GM21825 (cell line): ENCODE measurements around the gene LRIT1.
"Not testable (repeated sequence)": the region's sequence is repeated elsewhere in the genome, so short reads cannot be mapped to it uniquely, and the experiment has no call there.

Experiments used
- ATAC-seq: cut with Tn5 transposase; IDR thresholded peaks from one replicate; pipeline ENCODE4 v1.9.1; 2021; ENCODE audit warnings: mild to moderate bottlenecking, moderate library complexity; ENCODE audit not compliant: unreplicated experiment

Gene LRIT1, protein sequence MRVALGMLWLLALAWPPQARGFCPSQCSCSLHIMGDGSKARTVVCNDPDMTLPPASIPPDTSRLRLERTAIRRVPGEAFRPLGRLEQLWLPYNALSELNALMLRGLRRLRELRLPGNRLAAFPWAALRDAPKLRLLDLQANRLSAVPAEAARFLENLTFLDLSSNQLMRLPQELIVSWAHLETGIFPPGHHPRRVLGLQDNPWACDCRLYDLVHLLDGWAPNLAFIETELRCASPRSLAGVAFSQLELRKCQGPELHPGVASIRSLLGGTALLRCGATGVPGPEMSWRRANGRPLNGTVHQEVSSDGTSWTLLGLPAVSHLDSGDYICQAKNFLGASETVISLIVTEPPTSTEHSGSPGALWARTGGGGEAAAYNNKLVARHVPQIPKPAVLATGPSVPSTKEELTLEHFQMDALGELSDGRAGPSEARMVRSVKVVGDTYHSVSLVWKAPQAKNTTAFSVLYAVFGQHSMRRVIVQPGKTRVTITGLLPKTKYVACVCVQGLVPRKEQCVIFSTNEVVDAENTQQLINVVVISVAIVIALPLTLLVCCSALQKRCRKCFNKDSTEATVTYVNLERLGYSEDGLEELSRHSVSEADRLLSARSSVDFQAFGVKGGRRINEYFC

DNA sequence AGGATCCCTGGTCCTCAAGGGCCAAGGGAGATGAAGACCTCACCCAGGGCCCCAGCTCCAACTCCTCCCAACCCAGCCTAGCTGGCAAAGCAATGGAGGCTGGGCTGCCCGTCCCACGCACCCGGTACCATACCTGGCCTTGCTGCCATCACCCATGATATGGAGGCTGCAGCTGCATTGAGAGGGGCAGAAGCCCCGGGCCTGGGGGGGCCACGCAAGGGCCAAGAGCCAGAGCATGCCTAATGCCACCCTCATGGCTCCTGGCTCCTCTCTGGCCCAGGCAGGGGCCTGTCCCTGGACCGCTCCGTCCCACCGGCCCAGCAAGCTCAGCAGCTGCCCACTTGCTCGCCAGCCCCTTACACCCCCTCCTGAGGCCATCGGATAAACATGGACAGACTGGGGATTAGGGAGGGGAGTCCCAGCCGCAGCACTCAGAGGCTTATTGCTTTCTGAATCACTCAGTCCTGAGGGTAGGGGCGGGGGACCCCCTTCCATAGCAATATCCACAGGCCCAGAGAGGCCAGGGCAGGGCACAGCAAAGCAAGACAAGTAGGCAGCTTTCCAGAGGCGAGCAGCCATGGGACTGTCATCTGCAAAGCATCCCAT is at the start of gene LRIT1:
TSS of gene LRIT1 (minus strand) at position 362 of the 606 bp plus-strand sequence. CDS start at position 255, 107 bp downstream.
- ATAC-seq: no peak

DNA sequence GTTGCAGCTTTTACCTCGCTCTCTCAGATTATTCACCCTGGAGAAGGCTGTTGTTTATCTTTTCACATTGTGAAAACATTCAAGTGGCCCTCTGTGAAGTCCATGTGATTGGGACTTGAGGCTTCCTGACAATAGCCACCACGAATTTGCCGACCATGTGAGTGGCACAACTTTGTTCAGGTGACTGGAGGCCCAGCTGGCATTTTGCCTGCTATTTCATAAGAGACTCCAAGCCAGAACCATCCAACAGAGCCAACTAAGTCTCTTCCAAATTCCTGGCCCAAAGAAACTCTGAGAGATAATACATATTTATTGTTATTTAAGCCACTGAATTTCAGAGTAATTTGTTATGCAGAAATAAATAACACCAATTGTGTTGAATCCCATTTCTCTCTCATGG is 48.9 kb upstream of the LRIT1 start:
- no peak for ATAC-seq

DNA sequence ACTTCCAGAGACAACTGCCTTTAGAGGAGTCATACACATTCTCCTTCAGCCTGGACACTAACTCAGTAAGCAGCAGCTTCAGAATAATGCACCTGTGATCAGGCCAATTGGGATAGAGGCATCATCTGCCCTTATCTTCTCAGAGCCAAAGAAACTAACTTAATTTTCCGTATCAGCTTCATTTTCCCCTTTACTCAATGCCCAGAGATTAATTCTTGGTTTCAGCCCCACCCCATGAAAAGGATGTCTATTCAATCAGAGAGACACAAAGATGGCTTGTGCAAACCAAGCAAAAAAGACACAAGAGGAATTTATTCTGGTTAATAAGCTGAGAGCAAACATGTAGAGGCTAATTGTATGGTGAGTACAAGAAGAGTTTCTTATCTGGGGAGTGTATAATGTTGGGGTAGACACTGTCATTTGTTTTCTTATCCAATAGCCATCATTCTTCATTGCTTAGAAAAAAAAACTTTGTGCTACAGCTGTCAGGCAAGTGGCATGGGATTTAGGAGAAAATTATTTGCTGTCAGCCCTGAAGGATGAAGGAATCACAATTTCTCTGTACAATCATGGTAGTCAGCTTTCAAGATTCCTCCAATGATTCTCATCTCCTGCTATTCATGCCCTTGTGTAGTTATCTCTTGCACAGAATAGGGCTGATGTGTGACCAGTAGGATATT is 48.3 kb upstream of the LRIT1 start:
- no peak for ATAC-seq

DNA sequence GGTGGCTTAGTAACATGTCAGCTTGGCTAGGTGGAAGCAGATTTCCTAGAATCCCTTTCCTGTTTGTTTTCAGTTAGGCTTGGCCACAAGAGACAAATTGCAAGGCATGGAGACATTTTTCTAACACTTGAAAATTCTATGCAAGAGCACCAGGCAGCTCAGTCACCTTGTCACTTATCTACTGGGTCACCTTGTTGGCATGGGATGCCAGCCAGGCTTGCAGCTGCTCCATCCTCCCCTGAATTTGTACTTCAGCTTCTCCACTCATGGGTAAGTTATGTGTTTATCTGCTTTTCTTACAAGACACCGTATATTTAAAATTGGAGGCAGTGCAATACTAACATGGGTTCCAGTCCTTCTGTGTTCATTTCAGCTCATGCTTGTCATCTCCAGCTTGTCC is 46.8 kb upstream of the LRIT1 start:
- no peak for ATAC-seq

DNA sequence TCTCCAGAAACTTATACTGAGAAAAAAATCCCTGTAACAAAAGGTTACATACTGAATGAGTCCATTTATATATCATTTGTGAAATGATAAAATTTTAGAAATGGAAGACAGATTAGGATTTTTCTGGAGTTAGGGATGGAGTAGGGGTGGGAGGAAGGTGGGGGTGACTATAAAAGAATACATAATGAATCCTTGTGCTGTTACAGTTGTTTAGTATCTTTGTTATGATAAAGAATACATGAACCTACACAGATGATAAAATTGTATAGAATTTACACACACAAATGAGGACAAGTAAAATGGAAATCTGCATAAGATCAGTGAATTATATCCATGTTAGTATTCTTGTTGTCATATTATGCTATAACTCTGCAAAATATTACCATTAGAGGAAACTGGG is 45.3 kb upstream of the LRIT1 start:
- no peak for ATAC-seq

DNA sequence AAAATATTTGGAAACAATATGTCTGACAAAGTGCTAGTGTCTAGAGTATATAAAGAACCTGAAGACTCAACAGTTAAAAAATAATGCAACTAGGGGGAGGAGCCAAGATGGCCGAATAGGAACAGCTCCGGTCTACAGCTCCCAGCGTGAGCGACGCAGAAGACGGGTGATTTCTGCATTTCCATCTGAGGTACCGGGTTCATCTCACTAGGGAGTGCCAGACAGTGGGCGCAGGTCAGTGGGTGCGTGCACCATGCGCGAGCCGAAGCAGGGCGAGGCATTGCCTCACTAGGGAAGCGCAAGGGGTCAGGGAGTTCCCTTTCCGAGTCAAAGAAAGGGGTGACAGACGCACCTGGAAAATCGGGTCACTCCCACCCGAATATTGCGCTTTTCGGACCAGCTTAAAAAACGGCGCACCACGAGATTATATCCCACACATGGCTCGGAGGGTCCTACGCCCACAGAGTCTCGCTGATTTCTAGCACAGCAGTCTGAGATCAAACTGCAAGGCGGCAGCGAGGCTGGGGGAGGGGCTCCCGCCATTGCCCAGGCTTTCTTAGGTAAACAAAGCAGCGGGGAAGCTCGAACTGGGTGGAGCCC is 38.6 kb upstream of the LRIT1 start:
- ATAC-seq: not testable (repeated sequence)

DNA sequence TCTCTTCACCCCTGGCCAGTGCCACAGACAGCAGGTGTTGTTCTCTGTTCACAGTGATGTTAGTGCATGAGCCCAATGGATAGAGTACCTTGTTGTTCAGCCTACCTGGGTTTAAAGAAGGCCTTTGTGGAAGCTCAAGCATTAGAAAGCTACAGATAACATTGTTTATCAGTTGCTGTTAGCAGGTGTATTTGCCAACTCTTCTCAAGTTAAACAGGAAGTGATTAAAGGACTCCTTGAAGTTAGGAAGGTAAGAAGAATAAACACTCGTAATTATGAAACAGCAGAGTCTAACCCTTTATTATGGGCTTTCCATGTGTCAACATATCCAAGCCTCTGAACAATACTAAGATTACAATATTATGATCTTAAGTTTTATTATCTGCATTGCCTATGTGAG is 29.4 kb upstream of the LRIT1 start:
- no peak for ATAC-seq

DNA sequence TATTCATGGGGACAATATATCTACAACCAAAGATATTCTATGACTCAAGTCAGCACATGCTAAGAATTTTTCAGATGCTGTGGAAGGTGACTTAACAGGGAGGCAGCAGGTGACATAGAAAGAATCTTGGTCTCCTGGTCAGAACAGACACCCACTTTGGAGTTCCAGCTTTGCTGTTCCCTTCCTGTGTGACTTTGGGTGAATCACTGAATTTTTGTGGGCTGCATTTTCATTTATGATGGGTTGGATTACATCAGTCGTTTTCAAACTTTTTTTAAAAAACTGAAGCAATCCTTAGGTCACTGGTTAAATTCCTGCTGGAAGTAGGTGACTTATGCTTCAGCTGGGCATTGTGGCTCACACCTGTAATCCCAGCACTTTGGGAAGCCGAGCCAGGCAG is 28.4 kb upstream of the LRIT1 start:
- no peak for ATAC-seq

DNA sequence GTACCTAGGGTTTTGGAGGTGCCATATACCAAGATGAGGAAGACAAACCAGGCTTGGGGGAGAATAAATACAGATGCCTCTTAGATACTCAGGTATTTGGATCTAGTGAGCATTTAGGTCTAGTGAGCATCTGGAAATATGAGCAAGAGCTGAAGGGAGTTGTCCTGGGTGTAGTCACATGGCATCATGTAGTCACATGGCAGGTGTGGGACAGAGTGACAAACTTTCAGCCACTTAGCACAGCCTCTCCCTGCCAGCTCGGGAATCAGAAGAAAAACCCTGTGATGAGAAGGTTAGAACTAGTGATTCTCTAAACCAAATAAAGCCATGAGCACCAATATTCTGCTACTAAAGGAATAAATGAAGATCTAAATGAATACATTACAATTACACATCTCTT is 27.8 kb upstream of the LRIT1 start:
- ATAC-seq: no peak

DNA sequence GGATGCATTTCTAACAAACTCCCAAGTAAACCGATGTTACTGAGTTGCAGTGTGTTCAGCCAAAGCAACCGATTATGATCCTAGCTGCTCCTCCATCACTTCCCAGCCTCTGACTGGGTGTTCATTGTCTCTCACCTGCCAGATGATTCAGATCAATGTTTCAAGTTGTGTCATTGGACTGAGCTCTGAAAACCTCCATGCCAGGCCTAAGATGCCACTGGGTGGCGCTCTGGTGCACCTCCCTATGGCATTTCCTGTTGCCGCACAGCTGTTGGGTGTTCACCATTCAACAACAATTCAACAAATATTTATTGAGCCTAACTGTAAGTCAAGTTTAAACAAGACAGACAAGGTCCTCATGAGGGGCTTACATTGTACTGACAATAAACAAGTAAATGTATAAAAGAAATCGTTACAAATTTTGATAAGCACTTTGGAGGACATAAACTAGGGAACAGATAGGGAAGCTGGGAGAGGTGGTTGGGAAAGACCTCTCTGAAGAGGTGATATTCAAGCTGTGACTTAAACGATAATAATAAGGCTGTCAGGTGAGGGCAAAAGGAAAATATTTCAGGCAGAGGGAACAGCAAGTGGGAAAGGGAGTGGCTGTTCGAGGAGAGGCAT is 26.3 kb upstream of the LRIT1 start:
- no peak for ATAC-seq

DNA sequence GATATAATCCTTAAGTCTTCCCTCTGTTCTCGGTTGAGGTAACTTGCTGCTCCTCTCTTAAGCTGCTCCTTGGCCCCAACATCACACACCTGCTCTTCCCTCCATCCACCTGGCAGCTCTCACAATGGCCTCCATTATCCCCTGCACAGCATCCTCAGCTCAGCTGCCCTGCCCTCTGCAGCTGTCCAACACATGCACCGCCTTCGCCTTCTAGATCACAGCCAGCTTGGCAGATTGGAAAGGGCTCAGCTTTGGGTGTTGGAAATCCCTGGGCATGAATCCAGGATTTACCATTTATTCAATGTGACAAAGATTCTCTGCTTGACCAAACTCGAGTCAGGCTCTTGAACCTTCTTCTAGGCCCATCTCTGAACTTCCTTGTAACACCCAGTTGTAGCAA is 24.1 kb upstream of the LRIT1 start:
- no peak for ATAC-seq

DNA sequence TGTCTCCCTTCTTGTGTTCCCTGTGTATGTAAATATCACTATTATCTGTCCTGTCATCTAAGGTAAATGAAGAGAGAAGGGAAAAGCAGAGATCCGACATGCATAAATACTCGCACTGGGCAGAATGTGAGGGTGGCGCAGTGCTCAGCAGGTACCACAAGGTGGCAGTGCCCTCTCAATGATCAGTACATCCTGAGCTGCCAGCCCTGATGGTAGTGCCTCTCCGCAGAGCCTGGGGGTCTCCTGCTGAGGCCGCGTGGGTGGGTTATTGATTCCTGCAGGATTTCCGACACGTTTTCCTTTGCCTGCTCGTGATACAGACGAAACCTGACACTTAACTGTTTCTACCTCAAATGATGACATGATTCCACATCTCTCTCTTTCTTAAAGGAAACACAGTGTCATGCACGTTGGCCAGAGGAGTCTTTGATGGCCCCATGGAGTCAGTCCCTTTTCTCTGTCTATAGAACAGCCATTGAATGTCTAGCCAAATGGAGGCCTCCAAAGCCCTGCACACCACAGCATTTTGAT is 23.3 kb upstream of the LRIT1 start:
- ATAC-seq: peak; percentile 93

DNA sequence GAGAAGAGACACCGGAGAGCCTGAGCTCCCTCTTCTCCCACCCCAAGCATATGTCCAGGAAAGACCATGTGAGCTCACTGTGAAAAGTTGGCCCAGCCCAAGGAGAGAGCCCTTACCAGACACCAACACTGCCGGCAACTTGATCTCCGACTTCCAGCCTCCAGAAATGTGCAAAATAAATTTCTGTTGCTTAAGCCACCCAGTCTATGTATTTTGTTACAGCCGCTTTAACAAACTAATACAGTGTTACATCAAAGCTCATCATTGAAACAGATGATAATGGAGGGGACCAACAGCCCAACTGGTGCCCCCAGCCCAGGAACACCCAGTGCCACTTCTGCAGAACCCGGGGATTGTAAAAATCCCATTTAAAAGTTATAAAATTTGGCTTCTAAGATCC is 22.4 kb upstream of the LRIT1 start:
- no peak for ATAC-seq

DNA sequence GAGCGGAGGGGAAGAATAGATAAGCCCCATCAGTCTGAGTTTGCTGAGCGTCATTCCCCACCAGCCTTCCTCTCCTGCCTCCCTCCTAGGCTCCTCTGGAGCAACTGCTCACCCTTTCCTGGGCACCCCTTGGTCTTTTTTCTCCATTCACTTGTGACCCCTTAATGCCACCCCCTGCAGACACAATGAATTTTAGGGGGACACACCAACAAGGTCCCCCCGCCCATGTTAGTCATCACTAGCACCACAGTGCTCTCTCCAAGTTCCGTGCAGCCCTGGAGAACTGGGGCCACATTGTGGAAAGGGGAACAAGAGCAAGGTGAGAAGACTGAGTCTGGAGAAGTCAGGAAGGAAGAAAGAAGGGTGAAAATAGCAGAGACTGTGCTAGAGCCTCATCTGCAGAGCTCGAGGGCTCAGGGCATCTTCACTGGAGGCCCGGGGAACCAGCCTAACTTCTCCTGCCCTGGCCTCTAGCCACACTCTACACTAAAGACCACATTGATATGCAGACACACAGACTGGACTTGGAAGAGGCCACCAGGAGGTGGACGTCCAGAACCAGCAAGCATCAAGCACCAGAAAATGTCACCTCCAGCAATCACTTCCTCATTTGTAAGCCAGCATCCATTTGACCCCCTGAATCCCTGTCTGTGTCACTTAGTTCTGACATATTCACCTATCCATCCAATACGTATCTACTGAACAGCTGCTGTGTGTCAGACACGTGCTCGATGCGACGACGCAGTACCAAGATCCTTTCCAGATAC is 21.0 kb upstream of the LRIT1 start:
- ATAC-seq: no peak

DNA sequence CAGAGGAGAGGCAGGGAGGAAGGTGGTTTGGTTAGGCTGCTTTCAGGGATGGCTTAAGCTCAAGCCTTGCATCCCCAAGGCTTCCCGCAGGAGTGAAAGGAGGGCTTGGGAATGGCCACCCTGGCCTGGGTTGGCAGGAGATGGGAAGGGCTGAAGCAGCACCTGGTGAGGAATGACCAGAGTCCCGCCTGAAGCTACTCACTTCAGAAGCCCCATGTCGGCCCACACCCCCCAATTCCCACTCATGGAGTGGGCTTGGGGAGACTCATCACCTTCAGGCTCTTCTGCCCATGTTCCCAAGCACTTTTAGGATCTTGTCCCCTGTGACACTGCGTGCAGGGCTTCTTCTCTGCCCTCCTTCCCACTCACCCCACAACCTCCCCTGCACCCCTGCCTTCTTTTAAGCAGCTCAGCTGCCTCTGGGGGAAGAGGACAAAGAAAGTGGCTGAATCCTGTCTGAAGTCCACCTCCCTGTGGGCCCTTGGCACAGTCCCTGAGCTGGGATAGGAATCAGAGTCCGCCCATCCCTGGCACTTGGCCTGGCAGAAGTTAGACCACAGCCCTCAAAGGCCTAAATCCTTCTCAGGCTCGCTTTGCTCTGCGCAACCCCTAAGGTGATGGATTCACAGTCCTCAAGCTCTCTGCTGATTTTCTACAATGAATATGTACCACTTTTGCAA is 20.0 kb upstream of the LRIT1 start:
- ATAC-seq: no peak

DNA sequence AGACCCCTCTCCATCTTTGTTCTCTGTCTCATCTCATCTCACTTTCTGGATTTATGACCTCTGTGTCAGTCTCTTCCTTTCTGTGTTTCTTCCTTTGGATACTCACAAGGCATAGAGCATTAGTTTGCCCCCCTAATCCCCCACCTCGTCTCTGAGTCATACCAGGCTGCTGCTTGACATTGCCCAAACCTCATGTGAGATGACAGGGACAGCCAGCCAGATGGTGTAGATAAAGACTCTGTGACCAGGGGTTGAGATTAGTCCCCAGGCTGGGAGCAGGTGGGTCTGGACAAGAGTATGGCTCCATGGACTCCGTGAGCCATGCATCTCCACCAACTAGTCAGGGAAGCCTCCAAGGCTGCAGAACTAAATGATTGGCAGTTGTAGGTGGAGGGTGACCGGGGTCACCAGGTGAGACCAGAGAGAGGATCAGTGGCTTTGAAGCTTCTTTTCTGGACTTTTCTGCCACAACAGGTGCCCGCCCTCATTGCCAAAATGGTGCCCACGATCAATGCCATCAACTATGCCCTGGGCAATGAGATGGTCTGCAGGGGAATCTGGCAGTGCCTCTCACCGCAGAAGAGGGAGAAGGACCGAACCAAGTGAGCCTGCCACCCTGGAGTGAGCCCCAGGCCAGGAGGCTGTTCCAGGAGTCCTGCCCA is 16.8 kb upstream of the LRIT1 start:
- ATAC-seq: no peak

DNA sequence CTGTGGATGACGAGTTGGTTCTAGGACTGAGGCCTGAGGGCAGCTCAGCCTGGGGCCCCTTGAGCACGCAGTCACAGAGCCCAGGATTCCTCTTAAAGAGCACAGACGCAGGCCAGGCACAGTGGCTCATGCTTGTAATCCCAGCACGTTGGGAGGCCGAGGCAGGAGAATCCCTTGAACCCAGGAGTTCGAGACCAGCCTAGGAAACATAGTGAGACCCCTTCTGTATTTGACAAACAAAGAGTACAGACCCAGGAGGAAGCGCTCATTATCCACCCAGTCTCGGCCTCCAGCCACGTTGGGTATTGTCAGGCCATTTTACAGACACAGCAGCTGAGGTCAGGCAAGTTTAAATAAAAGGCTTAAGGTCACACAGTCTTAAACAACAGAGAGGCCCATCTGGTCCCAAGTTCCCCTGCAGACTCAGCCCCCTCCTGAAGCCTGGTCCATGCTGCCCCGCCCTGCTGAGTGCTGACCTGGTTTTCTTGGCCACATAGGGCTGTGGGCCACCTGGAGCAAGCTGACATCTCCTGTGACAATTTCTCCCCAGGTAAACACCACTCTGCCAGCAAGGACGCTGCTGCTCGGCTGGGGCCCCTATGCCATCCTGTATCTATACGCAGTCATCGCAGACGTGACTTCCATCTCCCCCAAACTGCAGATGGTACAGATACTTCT is 16.1 kb upstream of the LRIT1 start:
- ATAC-seq: no peak
